ELR (cell line): Measurements from ENCODE around the gene LTA4H.
"Not testable (repeated sequence)": the region's sequence is repeated elsewhere in the genome, so short reads cannot be mapped to it uniquely, and the experiment has no call there.

ENCODE experiments used
- DNase-seq: peaks from one replicate; pipeline ENCODE4 v3.0.0-alpha.2; 2015; ENCODE audit warnings: low read depth

The LTA4H gene

DNA sequence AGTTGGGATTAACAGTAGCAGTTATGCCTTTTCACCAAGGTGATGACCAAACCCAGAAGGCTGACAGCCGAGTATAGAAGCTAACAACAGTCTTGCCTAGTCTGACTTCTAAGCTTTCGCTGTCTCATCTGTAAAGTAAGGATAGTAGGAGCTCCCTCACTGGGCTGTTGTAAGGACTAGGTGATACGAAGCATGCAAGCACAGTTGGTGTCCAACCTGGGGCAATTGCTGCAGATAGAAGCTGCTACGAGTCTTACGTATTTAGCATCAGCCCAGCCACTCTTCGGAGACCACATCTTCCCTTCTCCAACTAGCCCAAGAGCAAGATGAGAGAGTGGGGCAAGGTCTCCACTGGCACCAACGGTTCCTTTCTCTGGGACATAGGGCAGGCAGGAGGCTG, 45.3 kb downstream of the LTA4H start:
- no peak for DNase-seq

DNA sequence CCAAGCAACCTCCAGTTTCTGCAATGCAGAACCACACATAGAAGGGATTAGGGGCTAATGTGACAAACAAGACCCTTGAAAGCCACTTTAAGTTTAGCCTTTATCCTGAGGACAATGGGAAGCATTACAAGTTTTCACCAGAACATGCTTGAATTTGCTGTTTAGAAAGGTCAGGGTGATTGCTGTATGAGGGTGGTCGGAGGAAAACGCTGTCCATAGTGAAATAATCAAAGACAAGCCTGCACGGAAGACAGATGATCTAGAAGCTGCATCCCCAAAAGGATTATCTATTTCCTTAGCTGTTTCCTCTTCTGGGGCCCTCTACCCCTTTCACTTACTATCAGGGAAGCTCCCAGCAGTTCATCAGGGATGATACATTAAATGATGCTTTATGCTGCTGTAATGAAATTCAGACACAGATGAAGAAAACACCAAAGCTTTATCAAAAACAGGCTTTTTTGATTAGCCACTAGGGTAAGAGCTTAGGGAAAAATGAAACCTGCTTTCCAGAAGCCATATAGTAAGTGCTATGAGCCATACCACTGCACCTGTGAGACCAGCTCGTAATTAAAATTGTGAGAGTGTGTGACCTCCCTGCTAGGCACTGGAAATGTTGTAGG, 45.8 kb downstream of the LTA4H start:
- DNase-seq, result no peak

DNA sequence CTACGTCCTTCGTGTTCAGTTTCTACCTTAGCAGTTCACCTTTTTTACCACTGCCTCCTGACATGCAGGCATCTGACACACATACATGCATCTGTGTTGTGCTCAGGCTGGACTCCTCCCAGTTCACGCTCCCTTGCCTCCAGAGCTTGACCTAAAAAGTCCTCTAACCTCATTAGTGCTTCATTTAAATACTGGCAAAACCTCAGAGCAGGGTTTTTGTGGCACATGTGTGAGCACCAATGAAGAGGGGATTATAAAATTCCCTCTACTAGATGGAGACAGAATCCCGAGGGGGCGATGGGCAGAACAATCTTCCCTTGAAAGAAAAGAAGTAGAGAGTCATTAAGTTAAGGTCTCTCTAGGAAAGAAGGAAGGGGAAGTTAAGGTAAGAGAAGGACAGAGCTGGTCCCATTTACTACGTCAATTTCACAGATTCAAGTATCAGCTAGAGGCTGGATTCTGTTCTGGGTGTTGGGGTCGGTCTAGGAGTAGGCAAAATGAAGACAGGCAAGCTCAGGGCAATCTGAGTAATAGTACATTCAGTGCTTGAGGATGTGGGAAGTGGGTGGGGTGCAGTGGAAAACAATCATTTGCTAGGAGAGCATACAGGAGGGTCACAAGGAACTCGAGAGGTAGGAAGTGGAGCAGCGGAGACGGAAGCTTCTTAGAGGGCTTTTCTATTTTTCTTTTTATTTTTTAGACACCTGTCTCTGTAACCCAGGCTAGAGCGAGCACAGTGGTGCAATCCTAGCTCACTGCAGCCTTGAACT, 46.7 kb downstream of the LTA4H start:
- no peak for DNase-seq

DNA sequence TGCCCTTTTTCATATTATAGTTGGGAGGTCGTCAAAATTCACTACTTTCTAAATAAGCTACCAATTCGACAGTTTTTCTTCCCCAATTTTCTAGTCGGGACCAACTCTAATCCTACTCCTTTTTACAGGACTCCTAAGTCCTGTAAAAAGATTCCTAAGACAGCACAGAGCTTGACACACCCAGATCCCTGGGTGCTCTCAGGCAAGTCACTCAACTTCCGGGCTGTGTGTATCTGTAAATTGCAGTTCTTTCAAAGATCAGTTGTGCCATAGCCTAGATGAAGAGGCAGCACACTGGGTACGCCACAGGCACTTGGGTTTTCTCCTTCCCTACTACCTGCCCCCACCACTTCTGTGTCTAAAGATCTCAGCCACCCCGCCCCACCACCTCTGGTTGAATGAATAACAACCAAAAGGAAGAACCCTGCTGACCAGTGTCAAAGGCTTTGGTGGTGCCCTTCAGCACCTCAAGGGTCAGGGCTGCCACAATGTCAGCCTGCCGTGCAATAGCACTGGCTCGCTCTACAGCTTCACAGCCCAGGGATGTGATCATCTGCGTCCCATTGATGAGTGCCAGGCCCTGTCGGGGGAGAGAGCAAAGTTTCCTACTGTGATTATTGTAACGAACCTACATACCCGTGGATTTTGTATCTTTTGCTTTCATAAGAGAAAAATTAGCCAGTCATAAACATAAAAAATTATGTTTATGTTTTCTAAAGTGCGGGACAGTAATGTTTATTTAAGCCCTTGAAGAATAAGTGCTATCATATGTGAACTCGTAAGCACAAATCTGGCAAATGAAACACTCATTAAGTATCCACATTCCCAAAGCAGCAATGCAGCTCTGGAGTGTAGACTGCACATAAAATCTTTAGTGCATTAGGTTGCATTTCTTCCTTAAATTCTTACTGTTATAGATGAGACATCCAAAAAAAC, 48.5 kb downstream of the LTA4H start:
- DNase-seq, result no peak

DNA sequence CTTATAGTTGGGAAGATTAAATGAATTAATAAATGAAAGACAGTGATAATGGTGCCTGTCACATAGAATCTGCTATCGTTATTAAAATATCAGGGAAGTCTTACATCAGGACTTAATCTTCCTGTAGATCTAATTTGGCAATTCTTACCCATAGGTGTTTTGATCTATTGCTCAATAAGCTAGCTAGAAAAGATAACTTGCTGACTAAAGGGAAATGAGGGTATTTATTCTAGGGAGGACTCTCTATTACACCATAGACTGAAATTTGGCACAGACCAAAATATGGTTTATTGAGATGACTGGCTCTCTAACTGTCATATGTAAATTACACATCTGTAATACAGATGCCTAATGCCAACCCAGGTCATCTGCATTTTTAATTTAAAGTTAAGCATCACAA, 50.7 kb downstream of the LTA4H start:
- DNase-seq, result no peak

DNA sequence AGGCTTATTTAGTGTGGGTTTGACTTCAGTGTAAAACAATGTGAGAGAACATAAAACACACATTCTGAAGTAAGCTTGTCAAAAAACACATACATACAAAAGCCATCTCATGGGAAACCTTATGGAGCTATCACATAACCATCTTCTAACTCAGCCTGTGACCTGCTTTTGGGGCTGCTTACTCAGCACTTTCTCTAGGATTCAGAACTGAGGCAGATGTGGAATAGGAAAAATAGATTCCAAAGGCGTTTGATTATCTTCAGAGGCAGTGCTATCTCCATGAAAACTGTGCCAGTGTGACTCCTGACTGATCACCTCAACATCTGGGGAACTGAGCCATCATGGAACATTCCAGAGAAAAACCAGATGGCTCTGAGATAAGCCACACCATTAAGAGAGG, 52.8 kb downstream of the LTA4H start:
- no peak for DNase-seq

DNA sequence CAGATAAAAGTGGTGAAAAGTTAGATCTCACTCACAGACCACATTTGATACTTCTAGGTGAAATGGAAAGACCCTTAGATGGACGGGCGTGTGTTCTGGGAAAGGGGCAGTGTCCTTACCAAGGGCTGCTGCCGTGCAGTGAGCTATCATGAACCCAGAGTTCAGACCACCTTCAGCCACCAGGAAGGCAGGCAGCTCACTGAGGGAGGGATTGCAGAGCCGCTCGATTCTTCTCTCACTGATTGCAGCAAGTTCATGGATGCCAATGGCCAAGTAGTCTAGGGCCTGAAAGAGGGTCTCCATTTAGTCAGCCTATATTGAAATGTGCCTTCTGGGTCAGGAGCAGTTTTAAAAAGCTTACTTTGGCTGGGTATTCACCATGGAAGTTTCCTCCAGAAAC, 55.0 kb downstream of the LTA4H start:
- no peak for DNase-seq

DNA sequence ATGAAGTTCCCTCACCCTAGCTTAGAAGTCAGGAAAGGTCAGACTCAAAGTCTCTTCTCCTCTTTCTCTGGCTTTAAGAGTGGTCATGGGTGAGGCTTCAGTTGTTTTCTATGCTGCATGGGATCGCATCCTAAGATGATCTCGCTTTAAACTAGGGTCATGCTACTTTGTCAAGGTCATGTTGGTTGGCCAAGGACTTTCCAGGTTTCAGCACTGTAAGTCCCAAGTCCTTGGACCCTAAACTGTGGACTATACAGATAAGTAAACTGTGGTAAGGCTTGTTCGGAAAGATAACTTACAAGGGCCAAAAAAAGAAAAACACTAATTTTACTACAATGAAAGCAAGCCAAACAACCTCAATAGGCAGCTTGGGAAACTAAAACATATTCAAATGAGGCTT, 56.6 kb downstream of the LTA4H start:
- no peak for DNase-seq

DNA sequence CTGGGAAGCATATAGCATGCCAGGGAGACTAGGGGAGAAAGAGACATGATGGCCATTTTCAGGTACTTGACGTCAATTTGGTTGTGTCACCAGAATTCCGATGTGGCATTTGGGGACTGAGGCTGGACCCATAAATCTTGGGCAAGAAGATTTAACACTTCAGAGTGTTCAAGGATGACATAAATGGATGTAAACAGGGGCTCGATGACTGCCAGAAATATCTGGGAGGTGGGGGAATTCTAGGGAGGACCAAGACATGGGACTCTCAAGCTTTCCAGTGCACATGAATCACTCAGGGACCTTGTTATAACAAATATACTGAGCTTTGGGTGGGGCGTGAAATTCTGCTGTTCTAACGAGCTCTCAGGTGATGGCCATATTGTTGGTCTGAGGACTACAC, 57.0 kb downstream of the LTA4H start:
- no peak for DNase-seq

DNA sequence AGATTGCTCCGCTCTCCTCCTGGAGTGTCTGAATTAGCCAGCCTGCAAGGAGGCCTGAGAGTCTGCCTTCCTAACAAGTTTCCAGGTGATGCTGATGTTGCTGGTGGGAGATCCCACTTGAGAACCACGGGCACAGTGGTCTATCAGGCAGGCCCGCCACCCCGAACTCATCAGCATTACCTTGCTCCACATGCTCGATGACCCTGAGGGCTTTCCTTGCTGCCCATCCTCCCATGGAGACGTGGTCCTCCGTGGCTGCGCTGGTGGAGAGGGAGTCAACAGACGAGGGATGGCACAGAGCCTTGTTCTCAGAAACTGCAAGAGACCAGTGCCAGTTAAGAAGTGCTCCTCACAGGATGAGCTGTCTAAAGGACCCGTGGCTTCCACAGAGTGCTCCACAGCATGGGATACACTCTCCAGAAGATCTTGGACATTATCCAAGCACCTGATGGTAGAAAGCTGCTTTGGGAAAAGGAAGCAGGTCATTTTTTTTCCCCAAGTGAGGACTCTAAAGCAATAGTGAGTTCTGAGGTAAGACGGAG, 57.6 kb downstream of the LTA4H start:
- DNase-seq, result no peak

DNA sequence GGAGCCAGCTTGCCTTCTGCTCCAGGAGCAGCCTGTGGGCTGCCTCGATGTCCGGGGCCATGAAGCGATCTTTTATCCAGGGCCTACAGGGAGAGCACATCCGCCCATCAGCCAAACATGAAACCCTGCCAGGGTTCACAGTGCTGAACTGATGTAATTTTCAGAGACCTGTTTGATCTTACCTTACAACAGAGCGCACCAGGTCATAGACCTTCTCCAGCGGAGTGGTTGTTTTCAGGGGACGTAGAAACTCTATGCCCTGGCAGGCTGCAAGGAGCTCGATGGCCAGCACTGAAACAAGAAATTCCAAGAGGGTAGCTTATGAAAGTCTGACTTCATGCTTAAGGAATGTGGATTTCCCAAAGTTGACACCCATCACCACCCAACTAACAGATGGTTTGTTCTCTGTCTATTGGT, 59.0 kb downstream of the LTA4H start:
- peak; percentile 40 for DNase-seq

DNA sequence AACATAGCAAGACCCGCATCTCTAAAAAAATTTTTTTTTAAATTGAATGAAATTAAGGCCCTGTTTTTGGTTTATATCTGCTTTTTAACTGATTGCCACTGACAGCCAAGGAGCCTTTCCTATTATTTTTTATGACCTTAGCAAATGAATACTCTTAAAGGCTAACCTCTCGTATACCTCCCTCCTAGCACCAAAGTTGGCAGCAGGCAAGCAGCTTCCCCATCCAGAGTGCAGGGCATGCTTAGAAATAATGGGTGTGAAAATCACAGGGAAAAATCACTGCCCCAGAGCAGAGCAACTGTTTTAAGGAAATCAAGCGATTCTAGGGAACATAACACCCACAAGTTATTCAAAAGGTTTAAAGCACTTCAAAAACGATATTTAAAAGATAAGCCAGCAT, 59.9 kb downstream of the LTA4H start:
- DNase-seq, result no peak

DNA sequence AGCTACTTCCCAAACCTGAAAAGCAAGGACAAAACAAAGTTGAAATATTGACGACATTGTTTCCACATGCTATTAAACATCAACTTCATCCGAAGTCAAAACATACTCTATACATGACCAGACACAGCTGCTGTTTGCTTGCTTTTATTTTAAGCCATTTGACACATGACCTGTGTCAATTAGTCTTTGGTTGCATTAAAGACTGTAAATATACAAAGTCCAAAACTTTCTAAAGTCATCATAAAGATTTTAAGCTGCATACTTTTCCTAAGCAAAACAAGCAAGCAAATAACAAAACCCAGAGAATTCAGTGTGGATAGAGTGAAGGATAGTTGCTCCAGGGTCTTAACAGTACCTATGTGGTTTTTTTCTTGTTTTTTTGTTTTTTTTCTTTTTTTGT, 61.0 kb downstream of the LTA4H start:
- no peak for DNase-seq

DNA sequence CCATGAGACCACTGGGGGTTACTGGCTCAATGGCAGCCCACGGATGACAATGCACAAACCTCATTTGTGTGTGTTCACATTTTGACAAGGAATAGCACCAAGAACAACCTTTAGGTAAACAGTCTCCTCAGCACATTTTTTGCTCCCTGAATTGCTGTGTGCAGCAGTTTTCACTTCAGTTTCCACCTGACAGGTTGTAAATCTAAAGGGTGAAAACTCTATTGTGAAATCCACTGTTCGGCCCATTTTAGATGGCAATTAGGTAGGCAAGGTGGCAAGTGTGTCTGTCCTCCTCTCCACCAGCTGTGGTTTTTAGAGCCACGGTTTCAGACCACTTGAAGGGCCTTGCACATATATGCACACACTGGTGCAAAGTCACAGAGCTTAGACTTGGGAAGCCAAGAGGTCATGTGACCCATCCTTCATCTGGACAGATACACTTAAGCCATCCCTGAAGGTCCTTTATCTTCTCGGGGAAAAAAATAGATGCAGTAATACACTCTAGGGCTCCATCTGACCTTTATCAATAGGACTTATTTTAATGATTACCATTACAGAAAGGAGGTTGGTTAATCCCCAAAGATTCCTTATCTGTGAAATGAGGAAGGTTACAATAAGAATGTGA, 62.4 kb downstream of the LTA4H start:
- DNase-seq, result no peak

DNA sequence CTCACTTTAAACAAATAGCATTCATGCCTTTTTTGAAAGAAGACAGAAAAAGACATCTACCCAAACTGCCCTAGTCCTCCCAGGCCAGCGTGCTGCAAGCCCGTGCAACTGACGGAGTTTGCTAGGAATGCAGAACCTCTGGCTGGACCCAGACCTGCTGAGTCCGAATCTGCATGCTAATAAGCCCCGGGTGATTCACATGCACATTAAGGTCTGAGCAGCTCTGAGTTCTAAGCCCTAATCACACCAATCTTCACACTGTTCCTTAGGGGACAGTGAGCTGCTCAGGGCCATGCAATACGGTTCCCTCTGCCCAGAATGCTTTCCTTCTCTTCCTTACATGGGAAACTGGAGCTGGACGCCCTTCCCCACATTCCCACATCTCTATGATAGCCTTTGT, 64.5 kb downstream of the LTA4H start:
- DNase-seq, result no peak

DNA sequence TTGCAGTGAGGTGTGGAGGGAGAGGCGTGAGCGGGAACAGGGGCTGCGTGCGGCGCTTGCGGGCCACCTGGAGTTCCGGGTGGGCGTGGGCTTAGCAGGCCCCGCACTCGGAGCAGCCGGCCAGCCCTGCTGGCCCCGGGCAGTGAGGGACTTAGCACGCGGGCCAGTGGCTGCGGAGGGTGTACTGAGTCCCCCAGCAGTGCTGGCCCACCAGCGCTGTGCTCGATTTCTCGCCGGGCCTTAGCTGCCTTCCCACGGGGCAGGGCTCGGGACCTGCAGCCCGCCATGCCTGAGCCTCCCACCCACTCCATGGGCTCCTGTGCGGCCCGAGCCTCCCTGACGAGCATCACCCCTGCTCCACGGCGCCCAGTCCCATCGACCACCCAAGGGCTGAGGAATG, 66.3 kb downstream of the LTA4H start:
- DNase-seq, result not testable (repeated sequence)

DNA sequence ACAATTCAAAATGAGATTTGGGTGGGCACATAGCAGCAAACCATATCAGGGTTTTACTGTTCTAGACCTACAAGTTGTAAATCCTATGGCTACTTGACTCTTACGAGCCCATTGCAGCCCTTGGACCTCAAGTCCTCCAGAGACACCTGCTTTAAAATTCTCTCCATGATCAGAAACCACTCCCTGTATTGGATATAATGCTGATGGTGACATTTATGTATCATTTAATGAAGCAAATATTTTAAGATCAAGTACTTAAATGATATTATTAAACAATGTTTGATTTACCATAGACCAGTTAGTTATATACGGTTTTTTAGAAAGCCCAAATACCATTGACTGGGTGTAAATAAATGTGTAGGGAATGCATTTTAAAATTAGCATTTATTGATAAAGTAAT, 68.1 kb downstream of the LTA4H start:
- DNase-seq, result no peak

DNA sequence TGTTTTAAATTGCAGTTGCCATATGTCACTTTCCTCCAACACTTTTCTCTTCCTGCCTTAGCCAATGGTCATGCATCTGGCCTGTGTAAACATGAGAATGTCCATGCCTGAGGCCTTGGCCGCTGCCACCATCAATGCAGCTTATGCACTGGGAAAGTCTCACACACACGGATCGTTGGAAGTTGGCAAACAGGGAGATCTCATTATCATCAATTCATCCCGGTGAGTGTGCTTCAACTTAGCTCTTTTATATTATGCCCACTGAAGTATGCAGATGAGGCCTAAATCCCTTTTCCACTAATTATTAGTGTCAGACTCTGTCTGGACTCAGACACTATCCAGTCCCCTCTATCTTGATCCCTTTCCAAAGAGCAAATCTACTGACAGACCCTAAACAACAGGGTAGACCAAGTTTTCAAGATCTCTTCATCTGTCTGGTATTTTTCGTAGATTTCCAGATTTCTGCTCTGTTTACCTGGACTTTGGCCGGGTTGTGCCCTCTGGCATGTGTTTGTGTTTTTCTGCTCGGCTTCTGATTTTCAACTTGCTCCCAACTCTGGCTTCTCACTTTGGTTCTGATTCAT, 69.0 kb downstream of the LTA4H start:
- peak; percentile 7 for DNase-seq

DNA sequence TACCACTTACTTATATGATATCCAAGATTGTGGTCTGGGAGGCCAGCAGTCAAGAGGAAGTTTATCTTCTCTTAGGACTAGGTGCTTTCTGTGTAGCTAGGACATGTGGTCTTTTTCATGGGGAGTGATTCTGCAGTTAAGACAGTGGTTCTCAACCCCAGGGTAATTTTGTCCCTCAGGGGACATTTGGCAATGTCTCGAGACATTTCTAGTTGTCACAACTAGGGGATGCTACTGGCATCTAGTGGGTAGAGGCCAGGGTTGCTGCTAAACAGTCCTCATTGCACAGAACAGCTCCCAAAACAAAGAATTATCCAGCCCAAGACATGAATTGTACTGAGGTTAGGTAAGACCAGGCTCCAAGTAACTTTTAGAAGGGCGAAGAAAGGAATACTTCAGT, 72.3 kb downstream of the LTA4H start:
- peak; percentile 19 for DNase-seq

DNA sequence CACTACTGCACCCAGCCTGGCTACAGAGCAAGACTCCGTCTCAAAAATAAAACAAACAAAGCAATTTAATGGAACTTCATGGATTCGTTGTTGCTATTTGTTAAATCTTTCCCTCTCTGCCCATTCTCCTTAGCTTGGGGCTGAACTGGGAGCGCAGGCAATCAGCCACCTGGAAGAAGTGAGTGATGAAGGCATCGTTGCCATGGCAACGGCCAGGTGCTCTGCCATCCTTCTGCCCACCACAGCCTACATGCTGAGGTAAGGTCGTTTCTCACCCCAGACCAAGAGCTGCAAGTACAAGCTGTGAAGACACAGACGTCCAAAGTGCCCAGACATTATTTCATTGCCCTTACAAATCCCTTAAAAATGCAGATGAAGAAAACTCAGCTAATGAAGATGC, 73.2 kb downstream of the LTA4H start:
- no peak for DNase-seq

DNA sequence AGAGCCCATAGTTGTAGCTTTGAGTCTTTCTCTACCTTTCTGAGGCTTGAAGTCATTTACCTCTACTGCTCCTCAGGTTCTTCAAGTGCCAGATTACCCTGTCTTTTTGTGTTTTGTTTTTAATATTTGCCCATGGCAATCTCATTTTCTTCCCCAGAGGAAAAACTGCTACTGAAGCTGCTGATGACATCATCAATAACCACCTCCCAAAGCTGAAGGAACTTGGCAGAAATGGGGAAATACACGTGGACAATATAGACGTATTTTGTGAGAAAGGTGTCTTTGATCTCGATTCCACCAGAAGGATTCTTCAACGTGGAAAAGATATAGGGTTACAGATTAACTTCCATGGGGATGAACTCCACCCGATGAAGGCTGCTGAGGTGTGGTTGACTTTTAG, 75.1 kb downstream of the LTA4H start:
- no peak for DNase-seq

DNA sequence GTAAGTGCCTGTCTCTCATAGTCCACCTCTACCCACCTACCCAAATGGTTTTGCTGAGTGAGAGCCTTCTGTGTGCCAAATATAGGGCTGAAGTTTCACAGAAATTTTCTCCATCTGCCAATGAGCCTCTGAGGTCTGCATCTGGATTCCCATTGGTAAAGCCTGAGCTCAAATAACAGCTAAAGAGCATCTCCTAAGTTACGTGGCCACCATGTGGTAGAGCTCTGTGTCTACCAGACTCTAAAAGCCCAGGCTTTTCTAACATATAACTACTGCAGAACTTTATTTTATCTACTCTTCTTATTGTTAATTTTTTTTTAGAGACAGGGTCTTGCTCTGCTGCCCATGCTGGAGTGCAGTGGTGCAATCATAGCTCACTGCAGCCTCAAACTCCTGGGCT, 76.3 kb downstream of the LTA4H start:
- DNase-seq, result peak; percentile 51
